ENCODE results near the gene NCAM2. TPM values are rescaled to one million over a fixed set of nuclear protein-coding genes. Genes with fewer than 3 reads are reported as not detected.

Gene NCAM2
- total RNA-seq, result 15.9 TPM
- long read RNA-seq, full-length matches to known transcripts, result 3 of 8 reads
- long read RNA-seq, partial matches to known transcripts, result 3 of 8 reads
- long read RNA-seq, other reads (novel, unspliced or antisense), result 2 of 8 reads

- peak; percentile 88 for DNase-seq
- peak; percentile 95 for ATAC-seq
- H3K4me1 ChIP-seq, result peaks cover 18% of the 10 kb centered on the region
- intact Hi-C loops (cut with DNase I), result no loop called here
- no peak for TF ChIP-seq CTCF (IDR thresholded peaks at IDR 0.05)
- peaks cover 9% of the 10 kb centered on the region for H3K27me3 ChIP-seq
- H3K27ac ChIP-seq, result no peak within 1 kb of the TSS
- no peaks in the 10 kb centered on the region for H3K36me3 ChIP-seq
- H3K4me3 ChIP-seq, result peak within 1 kb of the TSS; percentile 59
- no peaks in the 10 kb centered on the region for H3K9me3 ChIP-seq
Measured at GRCh38 chr21:20997636-20998455, at the start of gene NCAM2. Gene NCAM2, plus strand, starts transcription at chr21:20998409.

GRCh38 chr21:20949884-20950283 is 48.3 kb upstream of the NCAM2 start:
- intact Hi-C loops (cut with DNase I), result no loop called here
- Histone ChIP-seq H3K36me3 (no peaks in the 10 kb centered on the region), H3K27me3 (no peaks in the 10 kb centered on the region), H3K9me3 (no peaks in the 10 kb centered on the region), H3K4me1 (no peaks in the 10 kb centered on the region), H3K27ac (no peak overlapping the region), H3K4me3 (no peak overlapping the region)
- DNase-seq (no peak), ATAC-seq (no peak)
- no peak for TF ChIP-seq CTCF (IDR thresholded peaks at IDR 0.05)

GRCh38 chr21:20965816-20966215 is 32.4 kb upstream of the NCAM2 start:
- H3K27me3 ChIP-seq, result no peaks in the 10 kb centered on the region

GRCh38 chr21:20968391-20968790 is 29.8 kb upstream of the NCAM2 start:
- Histone ChIP-seq H3K9me3 (no peaks in the 10 kb centered on the region), H3K4me1 (no peaks in the 10 kb centered on the region), H3K27me3 (no peaks in the 10 kb centered on the region), H3K4me3 (no peak overlapping the region), H3K27ac (no peak overlapping the region), H3K36me3 (no peaks in the 10 kb centered on the region)
- intact Hi-C loops (cut with DNase I), result no loop called here
- TF ChIP-seq CTCF (IDR thresholded peaks at IDR 0.05), result no peak
- DNase-seq (no peak), ATAC-seq (no peak)

More at GRCh38 chr21:20965816-20966215, 32.4 kb upstream of the NCAM2 start:
- Histone ChIP-seq H3K27ac (no peak overlapping the region), H3K9me3 (no peaks in the 10 kb centered on the region), H3K4me1 (no peaks in the 10 kb centered on the region), H3K36me3 (no peaks in the 10 kb centered on the region), H3K4me3 (no peak overlapping the region)
- DNase-seq (no peak), ATAC-seq (no peak)
- TF ChIP-seq CTCF (IDR thresholded peaks at IDR 0.05), result no peak
- intact Hi-C loops (cut with DNase I), result no loop called here

GRCh38 chr21:20970691-20971090 is 27.5 kb upstream of the NCAM2 start:
- no peaks in the 10 kb centered on the region for H3K36me3 ChIP-seq
- H3K4me1 ChIP-seq, result no peaks in the 10 kb centered on the region
- no peaks in the 10 kb centered on the region for H3K27me3 ChIP-seq
- intact Hi-C loops (cut with DNase I), result no loop called here
- H3K9me3 ChIP-seq, result no peaks in the 10 kb centered on the region
- no peak for ATAC-seq
- DNase-seq, result no peak
- no peak overlapping the region for H3K4me3 ChIP-seq
- no peak overlapping the region for H3K27ac ChIP-seq
- TF ChIP-seq CTCF (IDR thresholded peaks at IDR 0.05), result no peak
